ENCODE measurements around the gene GFM1. TPM values are rescaled to one million over a fixed set of nuclear protein-coding genes. Genes with fewer than 3 reads are reported as not detected.

The GFM1 gene
- total and polyA plus RNA-seq, 2 donors (not counting 3 experiments of a cell fraction or from before 2014, with no cell fraction given), result 14.9 to 68.6 TPM

- DNase-seq (ENCODE audit: low read depth, low spot score), result no peak
- no peak overlapping the region for H3K9ac ChIP-seq (replicated peaks; ENCODE audit: extremely low read depth, insufficient read depth, low read length)
- dilution Hi-C loops (cut with MboI; ENCODE audit: extremely low pct_ligation_motif_present, low sequenced_read_pairs) (no loop called here), intact Hi-C loops (cut with micrococcal nuclease) (loop anchor here (10.0 kb wide), 1 partner anchor 1114 kb away; no protein-coding TSS in a partner anchor)
- no peaks in the 10 kb centered on the region for H3K9me3 ChIP-seq (replicated peaks; ENCODE audit: control insufficient read depth, insufficient read depth, low read length)
- ChIA-PET CTCF (interaction anchor here (0.9 to 4.0 kb wide), 4 partner anchors 8 to 138 kb away, joined by 3 to 19 read pairs (median 10); no protein-coding TSS in a partner anchor), POLR2A (no interaction called here)
- H3K27me3 ChIP-seq (ENCODE audit: control insufficient read depth in 2 of 2, insufficient read depth in 2 of 2, low read length in 2 of 2), result no peaks in the 10 kb centered on the region
- no peaks in the 10 kb centered on the region for H3K9me1 ChIP-seq (replicated peaks; ENCODE audit: control insufficient read depth, extremely low read depth, insufficient read depth, low read length)
- peaks cover 10% of the 10 kb centered on the region for H3K79me2 ChIP-seq (ENCODE audit: control insufficient read depth, insufficient read depth, low read length)
- H4K20me1 ChIP-seq (replicated peaks; ENCODE audit: control insufficient read depth, extremely low read depth, insufficient read depth, low read length), result no peaks in the 10 kb centered on the region
- H3K4me1 ChIP-seq (ENCODE audit: control insufficient read depth, extremely low read depth, insufficient read depth, low read length), result peaks cover 23% of the 10 kb centered on the region
- no peak for FAIRE-seq
- H2AFZ ChIP-seq (ENCODE audit: low read depth, low read length), result no peak overlapping the region
- no peak overlapping the region for H3K27ac ChIP-seq (ENCODE audit: insufficient read depth, low read depth, low read length)
- no peak overlapping the region for H3K4me2 ChIP-seq (ENCODE audit: insufficient read depth, low read length)
- no peak for TF ChIP-seq GATA2 (IDR thresholded peaks at IDR 0.05; ENCODE audit: insufficient read depth, insufficient read length, low read depth, low read length)
- TF ChIP-seq MYC (IDR thresholded peaks at IDR 0.05; ENCODE audit: low read depth, low read length), result no peak
- no peak for TF ChIP-seq POLR2AphosphoS5 (IDR thresholded peaks at IDR 0.05; ENCODE audit: insufficient read depth, low read depth, low read length)
- no peak for TF ChIP-seq JUN (IDR thresholded peaks at IDR 0.05; ENCODE audit: borderline replicate concordance, insufficient read depth, insufficient read length, low read depth)
- no peak for TF ChIP-seq EZH2 (IDR thresholded peaks at IDR 0.05; ENCODE audit: borderline replicate concordance, low read depth, low read length, severe bottlenecking)
- no peak for TF ChIP-seq MAX (IDR thresholded peaks at IDR 0.05; ENCODE audit: insufficient read depth, insufficient read length)
- no peak for TF ChIP-seq FOS (IDR thresholded peaks at IDR 0.05; ENCODE audit: borderline replicate concordance, insufficient read depth, low read length)
- TF ChIP-seq CTCF (IDR thresholded peaks at IDR 0.05; ENCODE audit: extremely low read depth in 1 of 2, insufficient read depth in 1 of 2, low read depth in 1 of 2, low read length in 2 of 2), result no peak
- TF ChIP-seq POLR2A (IDR thresholded peaks at IDR 0.05; ENCODE audit: low read depth, low read length), result no peak
- no peak overlapping the region for H3K4me3 ChIP-seq (replicated peaks in 1 of 3; ENCODE audit: insufficient read depth in 1 of 3, low read depth in 1 of 3, low read length in 3 of 3)
- peaks cover under 1 to 26% of the 10 kb centered on the region in 2 experiments for H3K36me3 ChIP-seq (ENCODE audit: control insufficient read depth in 2 of 2, extremely low read depth in 1 of 2, insufficient read depth in 2 of 2, low read length in 2 of 2)
- no TSS peak for BruUV-seq (replicated peaks)
Observed at GRCh38 chr3:158651192-158651591, 6.9 kb downstream of the GFM1 start.

Data from endothelial cell of umbilical vein (primary cell).